ENCODE measurements around the gene TSPEAR.

Gene TSPEAR

GRCh38 chr21:44718093-44718492, 6.7 kb upstream of the TSPEAR start:
- Histone ChIP-seq H3F3A (ENCODE audit: insufficient read depth, low read length) (no peaks in the 10 kb centered on the region), H3K4me1 (ENCODE audit: insufficient read depth, low read length, severe bottlenecking) (no peaks in the 10 kb centered on the region), H3K9ac (ENCODE audit: low read length) (no peak overlapping the region), H4K20me1 (ENCODE audit: insufficient read depth, low read length) (no peaks in the 10 kb centered on the region), H3K4me2 (ENCODE audit: low read length) (no peak overlapping the region), H3K27ac (ENCODE audit: low read depth, low read length, poor library complexity, severe bottlenecking) (no peak overlapping the region), H3K36me3 (ENCODE audit: insufficient read depth, low read length) (no peaks in the 10 kb centered on the region), H3K4me3 (ENCODE audit: low read depth, low read length, poor library complexity, severe bottlenecking) (no peak overlapping the region), H3K27me3 (ENCODE audit: insufficient read depth, low read length) (no peaks in the 10 kb centered on the region), H3K9me3 (ENCODE audit: low read length) (no peaks in the 10 kb centered on the region), H3K79me2 (ENCODE audit: insufficient read depth, low read length) (no peaks in the 10 kb centered on the region), H3K9me2 (ENCODE audit: low read depth, low read length) (no peaks in the 10 kb centered on the region), H2AFZ (ENCODE audit: low read length) (no peak overlapping the region)
- TF ChIP-seq CTCF (IDR thresholded peaks at IDR 0.05; ENCODE audit: low read length) (no peak), EZH2 (IDR thresholded peaks at IDR 0.05; ENCODE audit: borderline replicate concordance, low read length) (no peak)

GRCh38 chr21:44716984-44717383, 5.6 kb upstream of the TSPEAR start:
- no peaks in the 10 kb centered on the region for H3K9me3 ChIP-seq (ENCODE audit: low read length)
- H3K4me1 ChIP-seq (ENCODE audit: insufficient read depth, low read length, severe bottlenecking) = no peaks in the 10 kb centered on the region
- H4K20me1 ChIP-seq (ENCODE audit: insufficient read depth, low read length) = no peaks in the 10 kb centered on the region
- H3K79me2 ChIP-seq (ENCODE audit: insufficient read depth, low read length) = no peaks in the 10 kb centered on the region
- no peaks in the 10 kb centered on the region for H3K27me3 ChIP-seq (ENCODE audit: insufficient read depth, low read length)
- no peak for TF ChIP-seq EZH2 (IDR thresholded peaks at IDR 0.05; ENCODE audit: borderline replicate concordance, low read length)
- TF ChIP-seq CTCF (IDR thresholded peaks at IDR 0.05; ENCODE audit: low read length) = no peak
- H3F3A ChIP-seq (ENCODE audit: insufficient read depth, low read length) = no peaks in the 10 kb centered on the region
- no peak overlapping the region for H3K4me2 ChIP-seq (ENCODE audit: low read length)
- no peak overlapping the region for H3K4me3 ChIP-seq (ENCODE audit: low read depth, low read length, poor library complexity, severe bottlenecking)
- no peaks in the 10 kb centered on the region for H3K9me2 ChIP-seq (ENCODE audit: low read depth, low read length)
- H3K27ac ChIP-seq (ENCODE audit: low read depth, low read length, poor library complexity, severe bottlenecking) = no peak overlapping the region
- H2AFZ ChIP-seq (ENCODE audit: low read length) = no peak overlapping the region
- H3K36me3 ChIP-seq (ENCODE audit: insufficient read depth, low read length) = no peaks in the 10 kb centered on the region
- no peak overlapping the region for H3K9ac ChIP-seq (ENCODE audit: low read length)

GRCh38 chr21:44714905-44715304, 3.5 kb upstream of the TSPEAR start:
- Histone ChIP-seq H3K27me3 (ENCODE audit: insufficient read depth, low read length) (no peaks in the 10 kb centered on the region), H3K4me2 (ENCODE audit: low read length) (no peak overlapping the region), H3K4me3 (ENCODE audit: low read depth, low read length, poor library complexity, severe bottlenecking) (no peak overlapping the region)

More at GRCh38 chr21:44714905-44715304, 3.5 kb upstream of the TSPEAR start:
- TF ChIP-seq CTCF (IDR thresholded peaks at IDR 0.05; ENCODE audit: low read length) = no peak
- TF ChIP-seq EZH2 (IDR thresholded peaks at IDR 0.05; ENCODE audit: borderline replicate concordance, low read length) = no peak
- H3K27ac ChIP-seq (ENCODE audit: low read depth, low read length, poor library complexity, severe bottlenecking) = no peak overlapping the region
- H4K20me1 ChIP-seq (ENCODE audit: insufficient read depth, low read length) = no peaks in the 10 kb centered on the region
- H3K9me2 ChIP-seq (ENCODE audit: low read depth, low read length) = no peaks in the 10 kb centered on the region
- H3K4me1 ChIP-seq (ENCODE audit: insufficient read depth, low read length, severe bottlenecking) = no peaks in the 10 kb centered on the region
- no peak overlapping the region for H2AFZ ChIP-seq (ENCODE audit: low read length)
- H3K9me3 ChIP-seq (ENCODE audit: low read length) = no peaks in the 10 kb centered on the region
- H3F3A ChIP-seq (ENCODE audit: insufficient read depth, low read length) = no peaks in the 10 kb centered on the region
- H3K79me2 ChIP-seq (ENCODE audit: insufficient read depth, low read length) = no peaks in the 10 kb centered on the region
- H3K9ac ChIP-seq (ENCODE audit: low read length) = no peak overlapping the region
- no peaks in the 10 kb centered on the region for H3K36me3 ChIP-seq (ENCODE audit: insufficient read depth, low read length)
